GM12892 (cell line): Measurements from ENCODE around the gene IFIH1.

Experiments used
- DNase-seq: peaks from one replicate; pipeline ENCODE4 v3.0.0; 2011; ENCODE audit not compliant: insufficient read length
- FAIRE-seq: peaks from 2 replicates; lab custom pipeline; 2011; peaks lifted over from hg19 to GRCh38; lab: Jason Lieb, UNC
- POLR2A ChIP-seq: IDR thresholded peaks from 2 replicates; pipeline ENCODE4 v1.6.1; 2011; ENCODE audit warnings: low read depth, low read length, control low read depth
- POLR2AphosphoS5 ChIP-seq: IDR thresholded peaks from 2 replicates; pipeline ENCODE4 v1.6.1; 2011; ENCODE audit warnings: low read depth, low read length, control low read depth
- TAF1 ChIP-seq: IDR thresholded peaks from 2 replicates; pipeline ENCODE4 v1.6.1; 2011; ENCODE audit warnings: low read depth, mild to moderate bottlenecking, control low read depth, low read length, borderline replicate concordance

The IFIH1 gene

DNA sequence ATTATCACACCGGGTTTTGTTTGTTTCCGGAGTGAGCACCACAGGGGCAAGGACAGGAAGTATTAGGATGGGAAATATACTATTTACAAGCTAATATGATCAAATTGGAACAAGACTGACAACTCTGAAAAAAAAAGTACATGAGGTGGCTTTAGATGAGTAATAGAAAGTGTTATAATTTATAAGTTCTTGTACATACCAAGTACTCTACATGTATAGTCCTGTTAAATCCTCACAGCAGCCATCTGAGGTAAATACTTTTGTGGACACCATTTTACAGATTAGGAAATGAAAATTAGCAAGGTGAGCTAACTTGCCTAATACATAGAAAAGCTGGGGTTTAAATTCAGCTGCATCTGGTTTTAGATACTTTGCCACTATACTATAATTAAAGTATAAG, 86.5 kb downstream of the IFIH1 start:
- FAIRE-seq = no peak
- TF ChIP-seq POLR2A (no peak), POLR2AphosphoS5 (no peak), TAF1 (no peak)
- DNase-seq = no peak

DNA sequence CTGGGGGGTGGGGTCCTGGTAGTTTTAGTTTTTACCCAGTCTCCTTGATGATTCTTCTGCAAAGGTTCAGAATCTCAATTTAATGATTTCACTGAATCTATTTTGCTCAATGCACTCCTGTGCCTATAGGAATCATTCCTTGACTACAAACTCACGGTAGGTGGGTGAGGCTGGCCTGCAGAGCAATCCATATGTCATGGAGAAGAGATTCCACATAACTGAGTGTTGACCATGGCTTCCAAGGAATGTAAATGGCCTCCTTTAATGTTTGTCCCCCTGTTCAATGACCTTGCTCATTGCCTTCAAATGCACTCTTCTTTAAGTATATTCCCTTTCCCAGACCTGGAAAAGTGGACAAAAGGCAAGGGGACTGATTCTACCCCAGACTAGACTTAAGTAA, 87.7 kb downstream of the IFIH1 start:
- no peak for DNase-seq
- FAIRE-seq = peak; percentile 24
- TF ChIP-seq TAF1 (no peak), POLR2AphosphoS5 (no peak), POLR2A (no peak)

DNA sequence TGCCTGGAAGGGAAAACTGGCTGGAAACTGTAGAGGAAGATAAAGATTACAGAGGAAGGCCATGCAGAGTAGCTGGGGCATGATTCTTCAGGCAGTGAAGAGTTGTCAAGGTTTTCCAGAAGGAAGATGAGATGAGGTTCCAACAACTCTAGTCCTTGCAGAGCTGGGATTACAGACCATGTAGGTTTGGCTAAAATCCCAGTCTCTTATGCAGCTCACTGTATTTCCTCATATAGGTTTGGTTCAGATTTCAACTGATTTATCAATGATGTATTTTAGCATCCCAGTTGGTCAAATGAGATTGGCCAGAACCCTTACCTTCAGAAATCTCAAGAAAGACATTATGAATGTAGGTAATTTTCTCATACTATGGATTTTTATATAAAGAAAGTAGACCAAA, 91.6 kb downstream of the IFIH1 start:
- no peak for DNase-seq
- TF ChIP-seq POLR2AphosphoS5 (no peak), TAF1 (no peak), POLR2A (no peak)
- FAIRE-seq = no peak

DNA sequence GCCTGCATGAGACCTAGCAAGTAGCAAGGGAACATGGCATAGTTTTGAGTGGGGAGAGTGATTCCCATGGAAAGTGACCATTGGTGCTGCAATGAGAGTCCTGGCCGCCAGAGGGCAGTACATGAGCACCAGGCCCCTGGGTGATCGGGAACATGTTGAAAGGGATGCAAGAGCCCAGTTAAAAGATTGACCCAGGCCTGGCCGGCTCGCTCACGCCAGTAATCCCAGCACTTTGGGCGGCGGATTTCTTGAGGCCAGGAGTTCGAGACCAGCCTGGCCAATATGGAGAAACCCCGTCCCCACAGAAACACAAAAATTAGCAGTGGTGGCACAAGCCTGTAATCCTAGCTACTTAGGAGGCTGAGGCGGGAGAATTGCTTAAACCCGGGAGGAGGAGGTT, 97.4 kb downstream of the IFIH1 start:
- FAIRE-seq (peak; percentile 87), DNase-seq (peak; percentile 18)
- no peak for TF ChIP-seq POLR2A
- TF ChIP-seq POLR2AphosphoS5 = no peak
- TF ChIP-seq TAF1 = no peak

DNA sequence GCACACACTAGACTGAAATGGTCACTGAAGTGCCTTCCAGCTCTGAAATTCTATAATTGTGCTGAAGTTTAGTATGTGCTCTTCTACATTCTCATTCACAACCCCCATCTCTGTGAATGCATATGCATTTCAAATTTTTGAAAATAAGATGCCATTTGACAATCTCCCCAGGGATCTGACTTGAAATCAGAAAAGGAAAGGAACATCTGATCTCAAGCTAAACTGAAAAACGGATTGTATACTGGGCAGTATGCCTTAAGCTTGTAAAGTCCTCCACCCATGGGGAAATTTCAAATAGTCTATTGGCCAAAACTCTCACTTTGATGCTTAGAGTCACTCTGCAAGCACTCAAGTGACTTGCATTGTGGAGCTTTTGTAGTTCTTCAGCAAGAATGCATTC, 98.1 kb downstream of the IFIH1 start:
- TF ChIP-seq TAF1 = no peak
- no peak for FAIRE-seq
- no peak for DNase-seq

DNA sequence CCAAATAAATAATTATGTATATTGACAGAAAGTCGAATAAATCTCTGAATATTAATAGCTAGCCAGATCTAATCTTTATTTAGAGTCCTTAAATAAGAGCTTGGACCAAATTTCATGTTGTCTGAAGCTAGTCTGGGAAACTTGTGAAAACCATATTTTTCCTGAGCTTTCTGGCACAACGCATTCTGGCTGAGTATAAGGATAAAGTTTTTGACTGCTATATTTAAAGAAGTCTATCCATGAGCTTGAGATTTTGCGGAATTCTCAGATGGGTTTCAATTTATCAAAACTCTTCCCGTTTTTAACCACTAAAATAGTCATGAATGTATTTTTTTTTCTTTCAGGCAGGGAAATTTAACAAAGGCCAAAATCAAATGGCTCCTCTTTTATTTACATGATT, 99.1 kb downstream of the IFIH1 start:
- no peak for FAIRE-seq
- DNase-seq = no peak
- TF ChIP-seq POLR2A (no peak), TAF1 (no peak), POLR2AphosphoS5 (no peak)

DNA sequence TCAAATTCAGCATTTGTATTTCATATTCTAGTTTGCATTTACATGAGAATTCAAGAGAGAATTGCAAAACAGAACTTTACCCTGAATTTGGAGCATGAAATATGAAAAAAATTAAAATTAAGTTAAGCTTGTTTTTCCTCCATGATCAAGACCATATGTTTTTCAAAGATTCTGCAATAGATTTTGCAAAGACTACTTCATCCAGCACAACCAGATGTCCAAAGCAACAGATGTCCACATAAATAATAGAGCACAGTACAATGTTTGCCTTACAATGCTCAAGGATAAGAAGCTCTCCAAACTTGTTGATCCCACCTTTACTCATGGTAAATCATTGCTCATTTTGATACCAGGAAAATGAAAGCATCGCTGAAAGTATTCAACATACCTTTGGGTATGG, 100.9 kb downstream of the IFIH1 start:
- no peak for TF ChIP-seq POLR2A
- no peak for TF ChIP-seq POLR2AphosphoS5
- no peak for TF ChIP-seq TAF1
- DNase-seq = no peak
- FAIRE-seq = no peak
